ENCODE data around the gene MRC2.
"Not testable (repeated sequence)": the region's sequence is repeated elsewhere in the genome, so short reads cannot be mapped to it uniquely, and the experiment has no call there.

Gene MRC2

GRCh38 chr17:62681939-62682381, 54.5 kb downstream of the MRC2 start:
- no peak for DNase-seq

- no peak for DNase-seq
Observed at GRCh38 chr17:62684179-62684578, 56.7 kb downstream of the MRC2 start.

- no peak for DNase-seq
Observed at GRCh38 chr17:62687997-62688396, 60.5 kb downstream of the MRC2 start.

- DNase-seq: no peak
Observed at GRCh38 chr17:62688398-62689160, 61.1 kb downstream of the MRC2 start.

- DNase-seq: no peak
Observed at GRCh38 chr17:62689441-62690167, 62.1 kb downstream of the MRC2 start.

- DNase-seq: no peak
Observed at GRCh38 chr17:62690168-62690897, 62.9 kb downstream of the MRC2 start.

- not testable (repeated sequence) for DNase-seq
Observed at GRCh38 chr17:62691589-62691915, 64.1 kb downstream of the MRC2 start.

- DNase-seq: no peak
Observed at GRCh38 chr17:62692159-62692651, 64.7 kb downstream of the MRC2 start.

- peak; percentile 93 for DNase-seq
Observed at GRCh38 chr17:62692721-62693431, 65.4 kb downstream of the MRC2 start.

- peak; percentile 35 for DNase-seq
Observed at GRCh38 chr17:62693616-62694409, 66.3 kb downstream of the MRC2 start.

- peak; percentile 20 for DNase-seq
Observed at GRCh38 chr17:62695093-62695738, 67.7 kb downstream of the MRC2 start.

- no peak for DNase-seq
Observed at GRCh38 chr17:62696256-62696655, 68.8 kb downstream of the MRC2 start.

GRCh38 chr17:62696726-62697490, 69.4 kb downstream of the MRC2 start:
- no peak for DNase-seq

- not testable (repeated sequence) for DNase-seq
Observed at GRCh38 chr17:62698459-62698858, 71.0 kb downstream of the MRC2 start.

- DNase-seq: no peak
Observed at GRCh38 chr17:62700964-62701705, 73.7 kb downstream of the MRC2 start.

- no peak for DNase-seq
Observed at GRCh38 chr17:62701706-62702085, 74.2 kb downstream of the MRC2 start.

- DNase-seq: no peak
Observed at GRCh38 chr17:62702746-62703260, 75.3 kb downstream of the MRC2 start.

- no peak for DNase-seq
Observed at GRCh38 chr17:62703261-62703775, 75.8 kb downstream of the MRC2 start.

GRCh38 chr17:62703776-62704380, 76.4 kb downstream of the MRC2 start:
- DNase-seq: peak; percentile 81

Measured in hematopoietic multipotent progenitor cell treated with erythropoietin and hydrocortisone succinate and interleukin-3 and kit ligand, for 4 days (in vitro differentiated cells).